HEK293 (cell line): ENCODE measurements around the gene KPNA2.
"Not testable (repeated sequence)": the region's sequence is repeated elsewhere in the genome, so short reads cannot be mapped to it uniquely, and the experiment has no call there.

Source experiments
- CTCF ChIA-PET: fragments of 350-600 bp; formaldehyde crosslinking; extraction: SDS; loops from one replicate; lab custom pipeline; 2021; ENCODE audit warnings: antibody characterized with exemption; lab: Yijun Ruan, JAX
- POLR2A ChIA-PET: fragments of 300-600 bp; formaldehyde crosslinking; extraction: SDS; loops from one replicate; lab custom pipeline; 2020; ENCODE audit warnings: antibody characterized with exemption, inconsistent platforms; lab: Yijun Ruan, JAX
- H3K27ac ChIP-seq: fragments of 200-500 bp; sonication (Bioruptor generic); 2 replicates; pipeline ENCODE4 v1.5.1; 2014; ENCODE audit warnings: low read depth, low read length, control low read depth, inconsistent platforms; ENCODE audit errors: extremely low read depth
- H3K36me3 ChIP-seq, 2 experiments: fragments of 200-500 bp in 1 of 2; sonication (Bioruptor generic) in 1 of 2; 1 replicate in 1 of 2; 2 replicates in 1 of 2; pipeline ENCODE4 v1.5.1; 2014 to 2017; ENCODE audit warnings: inconsistent platforms in 2 of 2, low read length in 2 of 2; ENCODE audit not compliant: control insufficient read depth in 2 of 2, insufficient read depth in 1 of 2
- H3K4me1 ChIP-seq: fragments of 200-500 bp; sonication (Bioruptor generic); 2 replicates; pipeline ENCODE4 v1.5.1; 2014; ENCODE audit warnings: mild to moderate bottlenecking, low read length, inconsistent platforms; ENCODE audit not compliant: control insufficient read depth, insufficient read depth
- H3K4me3 ChIP-seq: 2 replicates; pipeline ENCODE4 v1.5.1; 2011; ENCODE audit warnings: low read depth, mild to moderate bottlenecking, control low read depth, low read length, moderate library complexity
- H3K9me3 ChIP-seq: fragments of 200-500 bp; sonication (Bioruptor generic); 2 replicates; pipeline ENCODE4 v1.5.1; 2014; ENCODE audit warnings: low read depth, low read length, inconsistent platforms; ENCODE audit not compliant: control insufficient read depth, insufficient read depth
- INSM2 ChIP-seq: fragments of 450-650 bp; formaldehyde crosslinking; IDR thresholded peaks from 2 replicates; pipeline ENCODE4 v1.5.1; 2016; ENCODE audit warnings: missing biosample characterization, missing genetic modification characterization
- OSR2 ChIP-seq: fragments of 450-650 bp; formaldehyde crosslinking; IDR thresholded peaks from 2 replicates; pipeline ENCODE4 v1.5.1; 2016; ENCODE audit warnings: missing biosample characterization, missing genetic modification characterization
- ZFP41 ChIP-seq: fragments of 450-650 bp; formaldehyde crosslinking; IDR thresholded peaks from 2 replicates; pipeline ENCODE4 v1.5.1; 2016; ENCODE audit warnings: missing biosample characterization, missing genetic modification characterization, borderline replicate concordance
- ZNF121 ChIP-seq: fragments of 450-650 bp; formaldehyde crosslinking; IDR thresholded peaks from 2 replicates; pipeline ENCODE4 v1.5.1; 2016; ENCODE audit warnings: missing biosample characterization, missing genetic modification characterization
- ZNF132 ChIP-seq: fragments of 450-650 bp; formaldehyde crosslinking; IDR thresholded peaks from 2 replicates; pipeline ENCODE4 v1.5.1; 2017; ENCODE audit warnings: missing biosample characterization, missing genetic modification characterization, borderline replicate concordance
- ZNF174 ChIP-seq: fragments of 450-650 bp; formaldehyde crosslinking; IDR thresholded peaks from 2 replicates; pipeline ENCODE4 v1.5.0; 2017; ENCODE audit warnings: missing biosample characterization, mild to moderate bottlenecking, missing genetic modification characterization
- ZNF280C ChIP-seq: fragments of 450-650 bp; formaldehyde crosslinking; IDR thresholded peaks from 2 replicates; pipeline ENCODE4 v1.5.1; 2016; ENCODE audit warnings: missing biosample characterization, missing genetic modification characterization
- ZNF280D ChIP-seq: fragments of 450-650 bp; formaldehyde crosslinking; IDR thresholded peaks from 2 replicates; pipeline ENCODE4 v1.5.1; 2016; ENCODE audit warnings: missing biosample characterization, missing genetic modification characterization
- ZNF391 ChIP-seq: fragments of 450-650 bp; formaldehyde crosslinking; IDR thresholded peaks from 2 replicates; pipeline ENCODE4 v1.5.1; 2016; ENCODE audit warnings: low read depth, missing biosample characterization, missing genetic modification characterization, borderline replicate concordance
- ZNF433 ChIP-seq: fragments of 450-650 bp; formaldehyde crosslinking; IDR thresholded peaks from 2 replicates; pipeline ENCODE4 v1.5.1; 2016; ENCODE audit warnings: missing biosample characterization, missing genetic modification characterization, low read depth
- ZNF473 ChIP-seq: fragments of 450-650 bp; formaldehyde crosslinking; IDR thresholded peaks from 2 replicates; pipeline ENCODE4 v1.5.1; 2017; ENCODE audit warnings: missing biosample characterization, missing genetic modification characterization
- ZNF558 ChIP-seq: fragments of 450-650 bp; formaldehyde crosslinking; IDR thresholded peaks from 2 replicates; pipeline ENCODE4 v1.5.1; 2016; ENCODE audit warnings: missing biosample characterization, missing genetic modification characterization
- ZNF610 ChIP-seq: fragments of 450-650 bp; formaldehyde crosslinking; IDR thresholded peaks from 2 replicates; pipeline ENCODE4 v1.5.1; 2016; ENCODE audit warnings: missing biosample characterization, missing genetic modification characterization, borderline replicate concordance
- ZNF621 ChIP-seq: fragments of 450-650 bp; formaldehyde crosslinking; IDR thresholded peaks from 2 replicates; pipeline ENCODE4 v1.5.1; 2017; ENCODE audit warnings: missing biosample characterization, missing genetic modification characterization
- ZNF670 ChIP-seq: fragments of 450-650 bp; formaldehyde crosslinking; IDR thresholded peaks from 2 replicates; pipeline ENCODE4 v1.5.1; 2016; ENCODE audit warnings: missing biosample characterization, missing genetic modification characterization, low read depth
- ZNF707 ChIP-seq: fragments of 450-650 bp; formaldehyde crosslinking; IDR thresholded peaks from 2 replicates; pipeline ENCODE4 v1.5.1; 2016; ENCODE audit warnings: missing biosample characterization, missing genetic modification characterization
- ZNF768 ChIP-seq: fragments of 450-650 bp; formaldehyde crosslinking; IDR thresholded peaks from 2 replicates; pipeline ENCODE4 v1.5.1; 2018; ENCODE audit warnings: missing biosample characterization, mild to moderate bottlenecking, missing genetic modification characterization
- ZNF830 ChIP-seq: fragments of 450-650 bp; IDR thresholded peaks from 2 replicates; pipeline ENCODE4 v1.5.0; 2018; ENCODE audit warnings: missing biosample characterization, missing genetic modification characterization, low read depth, mild to moderate bottlenecking, moderate library complexity
- ZNF837 ChIP-seq: fragments of 450-650 bp; formaldehyde crosslinking; IDR thresholded peaks from 2 replicates; pipeline ENCODE4 v1.5.1; 2016; ENCODE audit warnings: missing biosample characterization, missing genetic modification characterization

The KPNA2 gene

GRCh38 chr17:68016838-68017237 lies 18.7 kb upstream of the KPNA2 start:
- Histone ChIP-seq H3K36me3 (no peaks in the 10 kb centered on the region), H3K4me3 (no peak overlapping the region), H3K4me1 (no peaks in the 10 kb centered on the region; the same call in 1 of the 2 replicates), H3K9me3 (no peaks in the 10 kb centered on the region), H3K27ac (no peak overlapping the region)
- CTCF ChIA-PET, result interaction anchor here (0.7 to 1.3 kb wide), 2 partner anchors 9 to 16 kb away, joined by 3 to 4 read pairs; no protein-coding TSS in a partner anchor
- POLR2A ChIA-PET, result no interaction called here
- no peak for TF ChIP-seq ZNF621 (tag by site-specific recombination)

GRCh38 chr17:68018493-68018892 lies 17.0 kb upstream of the KPNA2 start:
- H3K9me3 ChIP-seq, H3K4me1 ChIP-seq, H3K36me3 ChIP-seq, H3K27ac ChIP-seq, H3K4me3 ChIP-seq, POLR2A ChIA-PET: not testable (repeated sequence)
- CTCF ChIA-PET, result interaction anchor here (0.7 to 1.8 kb wide), 2 partner anchors 23 to 611 kb away, joined by 3 to 7 read pairs; partner anchors contain the start of gene C17orf58

- Histone ChIP-seq H3K36me3 (no peaks in the 10 kb centered on the region), H3K27ac (no peak overlapping the region), H3K9me3 (no peaks in the 10 kb centered on the region), H3K4me1 (no peaks in the 10 kb centered on the region; the same call in 1 of the 2 replicates), H3K4me3 (no peak overlapping the region)
- ChIA-PET CTCF (interaction anchor here (0.6 to 1.8 kb wide), 8 partner anchors 9 to 195 kb away, joined by 3 to 15 read pairs (median 4); partner anchors contain the start of gene C17orf58), POLR2A (interaction anchor here (0.9 to 2.2 kb wide), 13 partner anchors 9 to 438 kb away, joined by 3 to 40 read pairs (median 4); partner anchors contain the start of genes C17orf58, KPNA2 and WIPI1)
- no peak for TF ChIP-seq ZNF621 (tag by site-specific recombination)
Observed at GRCh38 chr17:68019336-68019674, 16.2 kb upstream of the KPNA2 start.

- H3K27ac ChIP-seq, result peak overlapping the region; percentile 80
- no peak for TF ChIP-seq ZNF280C (tag by site-specific recombination)
- TF ChIP-seq ZNF768, result no peak
- TF ChIP-seq ZNF830 (tag by site-specific recombination), result no peak
- peak; percentile 93 for TF ChIP-seq ZNF558
- TF ChIP-seq ZNF280D (tag by site-specific recombination), result peak; percentile 92; the same call in 1 of the 2 replicates
- TF ChIP-seq ZFP41, result no peak
- no peak for TF ChIP-seq ZNF473 (tag by site-specific recombination)
- no peak; the same call in 1 of the 2 replicates for TF ChIP-seq ZNF174
- TF ChIP-seq ZNF707 (tag by site-specific recombination), result no peak
- TF ChIP-seq ZNF610, result peak; percentile 83
- no peak for TF ChIP-seq ZNF132
- TF ChIP-seq ZNF670 (tag by site-specific recombination), result no peak
- no peak for TF ChIP-seq ZNF837
- TF ChIP-seq ZNF391 (tag by site-specific recombination), result peak; percentile 99
- 0 out of 2 replicates have a peak, but pooled peaks have one; percentile 19 for TF ChIP-seq ZNF121 (tag by site-specific recombination)
- no peak for TF ChIP-seq ZNF433 (tag by site-specific recombination)
- TF ChIP-seq INSM2 (tag by site-specific recombination), result peak; percentile 86
- peak; percentile 84 for TF ChIP-seq OSR2 (tag by site-specific recombination)
Observed at GRCh38 chr17:68019675-68020408, 15.7 kb upstream of the KPNA2 start.

More at GRCh38 chr17:68019675-68020408, 15.7 kb upstream of the KPNA2 start:
- no peaks in the 10 kb centered on the region for H3K9me3 ChIP-seq
- ChIA-PET POLR2A (interaction anchor here (0.6 to 2.2 kb wide), 17 partner anchors 9 to 437 kb away, joined by 3 to 40 read pairs (median 4); partner anchors contain the start of genes AMZ2, C17orf58, KPNA2 and WIPI1), CTCF (interaction anchor here (0.6 to 1.8 kb wide), 11 partner anchors 9 to 1155 kb away, joined by 3 to 15 read pairs (median 4); partner anchors contain the start of gene C17orf58)
- H3K4me3 ChIP-seq, result peak overlapping the region; percentile 47
- H3K4me1 ChIP-seq, result no peaks in the 10 kb centered on the region; the same call in 1 of the 2 replicates
- H3K36me3 ChIP-seq, result no peaks in the 10 kb centered on the region
